ENCODE data around the gene BCAR1. TPM values are rescaled to one million over a fixed set of nuclear protein-coding genes. Genes with fewer than 3 reads are reported as not detected.
A peak's percentile ranks its signal among the peaks of the same experiment; 100 is the strongest.
"Not testable (repeated sequence)": the region's sequence is repeated elsewhere in the genome, so short reads cannot be mapped to it uniquely, and the experiment has no call there.

Gene BCAR1
- total RNA-seq, 1 experiment from 2014 or later: 68.4 TPM

DNA sequence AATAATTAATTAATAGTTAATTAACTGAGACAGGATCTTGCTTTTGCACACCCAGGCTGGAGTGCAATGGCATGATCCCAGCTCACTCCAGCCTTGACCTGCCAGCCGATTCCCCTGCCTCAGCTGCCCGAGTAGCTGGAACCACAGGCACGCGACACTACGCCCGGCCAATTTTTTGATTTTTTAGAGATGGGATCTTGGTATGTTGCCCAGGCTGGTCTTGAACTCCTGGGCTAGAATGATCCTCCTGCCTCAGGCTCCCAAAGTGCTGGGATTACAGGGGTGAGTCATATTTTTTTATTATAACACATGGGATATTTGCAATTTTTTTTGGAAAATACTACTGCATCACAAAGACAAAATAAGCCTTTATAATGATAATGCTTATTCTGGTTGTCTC is 30.4 kb upstream of the BCAR1 start:
- no peak for DNase-seq
- no peak overlapping the region for H3K4me3 ChIP-seq (ENCODE audit: insufficient read depth, low read depth, low read length)
- no peaks in the 10 kb centered on the region for H3K36me3 ChIP-seq (replicated peaks; ENCODE audit: control insufficient read depth, insufficient read depth, low read length)
- H3K27me3 ChIP-seq (ENCODE audit: control insufficient read depth, insufficient read depth, low read length): no peaks in the 10 kb centered on the region

DNA sequence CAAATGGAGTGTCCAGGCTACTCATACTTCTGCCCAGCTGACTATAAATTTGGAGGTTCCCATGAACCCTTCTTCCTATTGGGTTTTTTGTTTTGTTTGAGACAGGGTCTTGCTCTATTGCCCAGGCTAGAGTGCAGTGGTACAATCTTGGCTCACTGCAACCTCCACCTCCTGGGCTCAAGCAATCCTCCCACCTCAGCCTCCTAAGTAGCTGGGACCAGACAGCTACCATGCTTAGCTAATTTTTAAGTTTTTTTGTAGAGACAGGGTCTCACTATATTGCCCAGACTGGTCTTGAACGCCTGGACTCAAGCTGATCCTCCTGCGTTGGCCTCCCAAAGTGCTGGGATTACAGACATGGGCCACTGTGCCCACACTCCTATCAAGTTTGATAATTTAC is 29.6 kb upstream of the BCAR1 start:
- not testable (repeated sequence) for H3K27me3 ChIP-seq (ENCODE audit: control insufficient read depth, insufficient read depth, low read length); H3K4me3 ChIP-seq (ENCODE audit: insufficient read depth, low read depth, low read length); H3K36me3 ChIP-seq (replicated peaks; ENCODE audit: control insufficient read depth, insufficient read depth, low read length); DNase-seq

DNA sequence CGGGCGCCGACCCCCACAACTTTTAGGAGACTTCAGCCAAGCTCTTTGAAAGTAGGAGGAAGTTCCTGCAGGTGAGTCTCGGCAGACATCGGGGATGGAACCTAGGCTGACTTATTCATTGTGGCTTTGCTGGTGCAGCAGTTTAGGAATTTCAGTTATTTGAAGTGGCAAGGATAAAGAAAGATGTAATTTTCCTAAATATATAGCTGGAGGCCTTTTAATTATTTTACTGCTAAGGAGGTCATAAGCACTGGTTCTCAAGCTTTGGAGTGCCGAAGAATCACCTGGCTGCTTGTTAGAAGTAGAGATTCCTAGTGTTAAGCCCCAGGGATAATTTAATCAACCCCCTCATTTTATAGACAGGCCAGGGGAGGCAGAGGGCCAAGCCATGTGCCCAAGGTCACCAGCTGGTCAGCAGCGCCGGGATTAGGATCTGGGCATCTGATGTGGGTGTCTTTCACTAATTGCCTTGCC is 28.9 kb upstream of the BCAR1 start:
- H3K27me3 ChIP-seq (ENCODE audit: control insufficient read depth, insufficient read depth, low read length): no peaks in the 10 kb centered on the region
- no peak for DNase-seq
- H3K36me3 ChIP-seq (replicated peaks; ENCODE audit: control insufficient read depth, insufficient read depth, low read length): no peaks in the 10 kb centered on the region
- no peak overlapping the region for H3K4me3 ChIP-seq (ENCODE audit: insufficient read depth, low read depth, low read length)

DNA sequence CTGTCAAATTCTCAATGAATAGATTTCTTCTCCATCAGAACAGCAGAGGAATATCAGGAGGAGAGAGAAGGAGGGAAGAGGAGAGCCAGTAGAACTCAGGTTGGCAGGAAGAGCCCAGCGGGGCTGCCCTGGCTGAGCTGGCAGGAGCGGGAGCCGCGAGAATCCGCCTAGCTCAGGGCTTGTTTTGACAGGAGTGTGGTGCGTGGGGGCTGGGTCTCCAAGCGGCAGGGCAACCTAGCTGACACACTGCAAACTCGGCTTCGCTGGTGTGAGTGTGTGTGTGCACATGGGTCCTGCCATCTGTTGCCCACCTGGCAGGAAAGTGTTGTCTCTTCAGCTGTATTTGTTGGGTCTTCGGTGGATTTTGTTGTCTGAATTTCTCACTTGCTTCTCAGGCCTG is 27.9 kb upstream of the BCAR1 start:
- H3K4me3 ChIP-seq (ENCODE audit: insufficient read depth, low read depth, low read length): no peak overlapping the region
- peak; percentile 74 for DNase-seq
- no peaks in the 10 kb centered on the region for H3K36me3 ChIP-seq (replicated peaks; ENCODE audit: control insufficient read depth, insufficient read depth, low read length)
- no peaks in the 10 kb centered on the region for H3K27me3 ChIP-seq (ENCODE audit: control insufficient read depth, insufficient read depth, low read length)

DNA sequence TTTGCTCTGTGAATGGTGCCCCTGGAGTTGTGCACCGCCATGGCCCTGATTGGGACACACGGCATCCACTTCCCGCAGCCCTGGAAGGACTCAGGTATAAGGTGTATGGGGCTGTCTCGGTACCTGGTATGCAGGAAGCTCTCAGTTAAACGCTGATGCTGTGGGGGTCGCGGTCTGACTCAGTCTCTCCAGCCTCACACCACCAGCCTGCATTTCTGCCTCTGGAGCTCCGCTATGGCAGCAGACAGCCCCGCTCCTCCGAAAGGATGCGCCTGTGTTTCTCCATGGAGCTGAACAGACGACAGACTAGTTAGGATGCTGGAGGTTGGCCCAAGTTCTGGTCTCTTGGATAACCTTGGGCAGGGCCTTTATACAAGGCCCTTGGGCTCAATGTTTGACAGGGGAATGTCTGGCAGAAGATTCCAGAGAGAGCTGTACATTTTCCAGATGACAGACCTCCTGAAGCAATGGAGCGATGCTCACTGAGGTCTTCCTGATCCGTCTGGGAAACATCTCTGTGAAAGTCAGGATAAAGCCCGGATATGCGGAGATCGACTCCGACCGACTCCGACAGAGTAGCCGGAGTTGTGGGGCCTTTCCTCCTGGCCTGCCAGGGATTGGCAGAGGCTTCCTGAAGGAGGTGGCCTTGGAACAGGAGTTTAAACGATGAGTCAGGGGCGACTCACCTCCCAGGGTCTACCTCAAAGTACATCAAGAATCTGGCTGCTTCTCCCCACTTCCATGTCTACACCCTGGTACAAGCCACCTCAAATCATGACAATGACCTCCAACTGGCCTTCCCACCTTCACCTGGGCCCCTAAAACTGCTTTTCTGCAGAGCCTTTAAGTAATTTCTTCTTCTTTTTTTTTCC is 21.9 kb upstream of the BCAR1 start:
- no peaks in the 10 kb centered on the region for H3K36me3 ChIP-seq (replicated peaks; ENCODE audit: control insufficient read depth, insufficient read depth, low read length)
- no peaks in the 10 kb centered on the region for H3K27me3 ChIP-seq (ENCODE audit: control insufficient read depth, insufficient read depth, low read length)
- DNase-seq: no peak
- no peak overlapping the region for H3K4me3 ChIP-seq (ENCODE audit: insufficient read depth, low read depth, low read length)

DNA sequence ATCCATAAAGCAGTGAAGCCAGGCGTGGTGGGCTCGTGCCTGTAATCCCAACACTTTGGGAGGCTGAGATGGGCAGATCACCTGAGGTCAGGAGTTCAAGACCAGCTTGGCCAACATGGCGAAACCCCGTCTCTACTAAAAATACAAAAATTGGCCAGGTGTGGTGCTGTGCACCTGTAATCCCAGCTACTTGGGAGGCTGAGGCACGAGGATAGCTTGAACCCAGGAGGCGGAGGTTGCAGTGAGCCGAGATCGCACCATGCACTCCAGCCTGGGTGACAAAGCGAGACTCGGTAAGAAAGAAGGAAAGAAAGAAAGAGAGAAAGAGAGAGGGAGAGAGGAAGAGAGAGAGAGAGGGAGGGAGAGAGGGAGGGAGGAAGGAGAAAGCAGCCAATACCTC is 21.2 kb upstream of the BCAR1 start:
- not testable (repeated sequence) for DNase-seq; H3K36me3 ChIP-seq (replicated peaks; ENCODE audit: control insufficient read depth, insufficient read depth, low read length); H3K27me3 ChIP-seq (ENCODE audit: control insufficient read depth, insufficient read depth, low read length); H3K4me3 ChIP-seq (ENCODE audit: insufficient read depth, low read depth, low read length)

DNA sequence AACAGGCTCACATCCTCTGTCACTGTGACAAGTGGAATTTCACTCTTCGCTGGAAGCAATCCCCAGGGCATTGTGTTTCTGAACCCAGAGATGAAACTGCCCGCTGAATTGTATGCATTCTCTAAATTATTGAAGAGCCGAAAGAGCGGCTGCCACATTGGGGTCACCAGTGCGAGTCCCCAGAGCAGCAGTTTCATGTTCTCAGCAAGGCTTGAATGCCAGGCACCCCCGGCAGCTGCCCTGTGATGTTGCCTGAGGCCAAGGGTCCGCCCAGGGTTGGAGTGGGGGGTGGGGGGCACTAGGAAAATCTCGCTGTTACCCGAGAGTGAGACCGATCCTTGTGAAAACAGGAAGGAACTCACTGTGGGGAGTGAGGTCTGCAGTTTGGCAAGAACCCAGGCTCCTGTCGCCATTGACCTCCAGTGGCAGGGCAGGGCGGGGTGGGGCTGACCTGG is 20.7 kb upstream of the BCAR1 start:
- peak; percentile 48 for DNase-seq
- Histone ChIP-seq H3K27me3 (ENCODE audit: control insufficient read depth, insufficient read depth, low read length) (no peaks in the 10 kb centered on the region), H3K4me3 (ENCODE audit: insufficient read depth, low read depth, low read length) (no peak overlapping the region), H3K36me3 (replicated peaks; ENCODE audit: control insufficient read depth, insufficient read depth, low read length) (no peaks in the 10 kb centered on the region)

DNA sequence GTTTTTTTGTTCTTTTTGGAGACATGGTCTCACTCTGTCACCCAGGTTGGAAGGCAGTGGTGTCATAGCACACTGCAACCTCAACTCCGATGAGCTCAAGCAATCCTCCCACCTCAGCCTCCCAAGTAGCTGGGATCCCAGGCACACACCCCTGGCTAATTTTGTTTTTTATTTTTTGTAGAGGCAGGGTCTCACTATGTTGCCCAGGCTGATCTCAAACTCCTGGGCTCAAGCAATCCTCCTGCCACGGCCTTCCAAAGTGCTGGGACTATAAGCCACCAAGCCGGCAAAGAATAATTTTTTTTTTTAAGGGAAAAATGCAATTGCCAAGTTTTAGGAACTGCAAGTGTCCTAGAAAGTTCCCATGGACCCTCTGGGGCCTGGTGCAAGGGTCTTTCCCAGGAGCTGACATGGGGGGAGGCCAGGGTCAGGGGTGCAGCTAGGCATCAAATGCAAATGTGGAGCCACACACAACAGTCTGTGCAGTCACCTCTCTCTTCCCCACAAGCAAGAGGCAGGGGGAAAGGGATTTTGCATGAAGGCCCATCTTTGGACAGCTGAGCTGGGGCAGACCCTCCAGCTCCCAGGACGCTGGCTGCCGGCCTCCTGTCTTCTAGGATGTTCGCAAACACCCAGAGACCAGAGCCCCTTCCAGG is 20.1 kb upstream of the BCAR1 start:
- H3K4me3 ChIP-seq (ENCODE audit: insufficient read depth, low read depth, low read length): no peak overlapping the region
- no peaks in the 10 kb centered on the region for H3K27me3 ChIP-seq (ENCODE audit: control insufficient read depth, insufficient read depth, low read length)
- DNase-seq: no peak
- no peaks in the 10 kb centered on the region for H3K36me3 ChIP-seq (replicated peaks; ENCODE audit: control insufficient read depth, insufficient read depth, low read length)

DNA sequence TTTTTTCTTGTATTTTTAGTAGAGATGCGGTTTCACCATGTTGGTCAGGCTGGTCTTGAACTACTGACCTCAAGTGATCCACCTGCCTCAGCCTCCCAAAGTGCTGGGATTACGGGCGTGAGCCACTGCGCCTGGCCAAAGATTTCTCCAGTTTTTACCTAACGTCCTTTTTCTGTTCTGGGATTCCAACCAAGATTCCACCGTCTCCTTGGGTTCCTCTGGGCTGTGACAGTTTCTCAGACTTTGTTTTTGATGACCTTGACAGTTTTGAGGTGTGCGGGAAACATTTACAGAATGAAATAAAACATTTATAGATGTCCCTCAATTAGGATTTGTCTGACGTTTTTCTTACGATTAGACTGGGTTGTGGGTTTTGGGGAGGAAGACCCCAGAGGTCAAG is 17.9 kb upstream of the BCAR1 start:
- not testable (repeated sequence) for H3K27me3 ChIP-seq (ENCODE audit: control insufficient read depth, insufficient read depth, low read length); DNase-seq; H3K4me3 ChIP-seq (ENCODE audit: insufficient read depth, low read depth, low read length); H3K36me3 ChIP-seq (replicated peaks; ENCODE audit: control insufficient read depth, insufficient read depth, low read length)

DNA sequence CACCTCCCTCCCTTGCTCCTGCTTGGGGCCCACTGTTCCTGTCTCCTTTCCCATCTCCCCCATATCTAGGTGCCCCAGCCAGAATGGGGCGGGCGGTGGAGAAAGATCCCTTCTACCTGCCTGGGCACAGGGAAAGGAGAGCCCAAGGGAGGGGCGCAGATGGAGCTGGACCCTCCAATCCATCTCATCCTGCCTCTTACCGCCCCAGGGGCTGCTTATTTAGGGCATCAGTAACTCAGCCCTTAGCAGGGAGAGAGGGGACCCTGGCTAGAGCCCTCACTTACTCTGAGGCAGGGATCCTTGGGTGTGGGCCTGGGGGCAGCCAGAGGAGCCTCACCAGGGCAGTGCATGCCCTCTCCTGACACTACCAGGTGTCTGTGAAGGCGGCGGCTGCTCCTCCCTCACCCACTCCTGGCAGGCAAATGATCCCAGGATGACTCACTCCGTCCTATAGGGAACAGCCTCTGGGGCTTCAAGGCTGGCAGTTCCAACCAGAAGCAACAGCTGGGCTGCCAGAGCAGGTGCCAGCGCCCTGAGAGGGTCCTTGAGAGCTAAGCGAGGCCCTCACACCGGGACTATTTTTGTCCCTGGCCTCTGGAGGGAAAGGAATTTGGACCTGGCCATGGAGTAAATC is 16.3 kb upstream of the BCAR1 start:
- H3K36me3 ChIP-seq (replicated peaks; ENCODE audit: control insufficient read depth, insufficient read depth, low read length): peaks cover 2% of the 10 kb centered on the region
- H3K4me3 ChIP-seq (ENCODE audit: insufficient read depth, low read depth, low read length): no peak overlapping the region
- no peaks in the 10 kb centered on the region for H3K27me3 ChIP-seq (ENCODE audit: control insufficient read depth, insufficient read depth, low read length)
- DNase-seq: peak; percentile 65

DNA sequence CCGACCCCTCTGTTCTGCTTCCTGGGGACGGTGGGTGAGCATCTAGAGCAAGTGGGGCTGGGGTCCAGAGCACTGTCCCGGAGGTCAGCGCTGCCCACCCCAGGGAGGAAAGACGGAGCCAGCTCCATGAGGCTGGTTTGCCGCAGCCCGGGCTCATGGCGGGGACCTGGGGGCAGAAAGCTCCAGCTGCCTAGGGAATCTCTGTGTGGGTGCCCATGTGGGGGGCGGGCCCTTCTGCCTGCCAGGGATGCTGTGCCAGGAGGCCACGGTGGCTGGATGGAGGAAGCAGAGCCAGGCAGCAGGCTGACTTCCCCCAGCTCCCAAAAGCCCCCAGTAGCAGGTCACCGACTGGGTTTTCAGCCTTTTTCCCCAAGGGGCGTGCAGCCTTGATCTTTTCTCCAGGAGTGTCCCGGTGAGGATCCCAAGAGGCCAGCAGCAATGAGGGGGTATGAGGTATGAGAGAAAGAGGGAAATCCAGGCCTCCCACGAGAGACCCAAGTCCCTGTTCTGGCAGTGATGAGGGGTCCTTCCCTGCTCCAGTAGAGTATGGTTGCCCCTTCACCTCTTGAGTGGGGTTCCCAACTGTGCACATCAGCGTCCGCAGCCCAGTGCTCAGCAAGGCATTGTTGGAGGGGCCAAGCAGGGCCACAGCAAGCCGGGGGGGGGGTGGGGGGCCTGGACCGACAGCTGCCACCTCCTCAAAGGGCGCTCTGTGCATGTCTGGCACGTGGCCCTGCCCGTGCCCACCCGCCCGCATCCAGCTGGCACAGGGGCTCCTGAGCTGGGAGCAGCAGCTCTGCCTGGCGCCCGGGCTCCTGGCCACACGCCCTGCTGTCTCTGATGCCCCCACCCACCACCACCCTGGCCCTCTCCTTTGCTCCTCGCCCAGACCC is 15.6 kb upstream of the BCAR1 start:
- peak; percentile 60 for DNase-seq
- Histone ChIP-seq H3K36me3 (replicated peaks; ENCODE audit: control insufficient read depth, insufficient read depth, low read length) (peaks cover 2% of the 10 kb centered on the region), H3K4me3 (ENCODE audit: insufficient read depth, low read depth, low read length) (no peak overlapping the region), H3K27me3 (ENCODE audit: control insufficient read depth, insufficient read depth, low read length) (no peaks in the 10 kb centered on the region)

DNA sequence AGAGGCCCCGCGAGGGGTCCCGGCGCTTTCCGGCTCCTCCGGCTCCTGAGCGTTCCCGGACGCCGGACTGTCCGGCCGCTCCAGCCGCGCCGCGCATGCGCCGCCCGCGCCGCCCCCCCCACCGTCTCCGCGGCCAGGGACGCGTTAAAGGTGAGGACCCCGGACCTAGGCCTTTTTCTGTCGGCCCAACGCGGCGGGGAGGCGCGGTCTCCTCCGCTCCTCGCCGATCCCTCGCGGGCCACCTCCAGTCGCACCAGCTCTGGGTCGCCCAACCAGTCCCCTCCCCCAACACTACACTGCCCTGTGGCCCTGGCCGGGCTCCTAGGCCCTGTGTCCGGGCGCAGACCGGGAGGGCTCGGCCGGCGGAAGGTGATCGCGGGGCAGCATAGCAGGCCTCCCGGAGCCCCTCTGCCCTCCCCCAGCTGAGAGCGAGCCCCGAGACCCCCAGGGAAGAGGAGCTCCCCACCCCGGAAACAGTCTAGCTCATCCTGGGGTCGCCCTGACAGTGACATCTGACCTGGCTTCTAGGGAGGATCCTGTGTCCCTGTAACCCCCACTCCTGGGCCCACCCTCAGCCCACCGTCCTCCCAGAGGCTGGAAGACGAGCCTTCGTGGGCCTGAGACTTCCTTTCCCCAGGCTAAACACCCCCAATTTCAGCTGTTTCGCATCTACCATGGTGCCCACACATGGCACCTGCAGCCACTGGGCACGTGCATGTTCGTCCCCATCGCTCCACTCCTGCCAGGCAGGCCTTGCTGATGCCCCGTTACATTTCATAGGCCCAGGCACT is 14.7 kb upstream of the BCAR1 start:
- H3K4me3 ChIP-seq (ENCODE audit: insufficient read depth, low read depth, low read length): peak overlapping the region; percentile 92
- DNase-seq: peak; percentile 100
- no peaks in the 10 kb centered on the region for H3K27me3 ChIP-seq (ENCODE audit: control insufficient read depth, insufficient read depth, low read length)
- H3K36me3 ChIP-seq (replicated peaks; ENCODE audit: control insufficient read depth, insufficient read depth, low read length): peaks cover 2% of the 10 kb centered on the region

DNA sequence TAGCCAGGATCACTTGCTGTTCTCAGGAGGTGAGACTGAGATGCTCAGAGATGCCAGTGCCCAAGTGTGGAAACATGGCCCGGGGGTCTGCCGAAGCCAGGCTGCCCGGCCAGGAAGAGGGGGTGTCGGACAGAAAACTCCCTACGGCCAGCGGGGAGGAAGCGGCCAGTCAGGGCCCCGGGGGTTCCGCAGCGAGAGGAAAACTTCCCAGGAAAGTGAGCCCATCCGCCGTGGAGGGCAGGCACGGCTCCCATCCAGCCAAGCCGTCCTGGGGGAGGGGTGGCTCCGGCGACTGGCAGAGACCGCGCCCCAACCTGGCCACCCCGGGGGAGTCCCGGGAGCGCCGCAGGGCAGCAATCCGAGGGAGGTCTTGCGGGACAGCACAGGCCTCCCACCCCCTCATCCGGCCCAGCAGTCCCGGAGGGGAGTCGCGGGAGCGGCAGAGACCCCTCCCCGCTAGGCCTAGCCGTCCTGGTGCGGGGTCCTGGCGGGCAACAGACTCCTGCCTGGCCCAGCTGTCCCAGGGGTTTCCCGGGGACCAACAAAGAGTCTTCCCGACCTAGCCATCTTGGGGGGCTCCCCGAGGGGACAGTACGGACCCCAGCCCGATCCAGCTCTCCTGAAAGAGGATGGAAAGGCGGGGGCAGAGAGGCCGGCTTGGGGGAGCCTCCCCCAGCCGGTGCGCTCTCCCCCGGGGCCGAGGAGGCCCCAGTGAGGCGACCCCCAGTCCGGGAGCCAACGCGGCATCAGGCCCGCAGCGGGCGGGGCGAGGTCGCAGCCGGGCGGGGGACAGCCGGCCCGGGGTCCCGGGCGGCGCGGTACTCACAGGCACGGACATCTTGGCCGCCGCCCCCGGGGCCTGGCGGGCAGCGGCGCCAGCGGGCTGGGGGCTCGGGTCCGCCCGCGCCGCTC is 13.8 kb upstream of the BCAR1 start:
- Histone ChIP-seq H3K36me3 (replicated peaks; ENCODE audit: control insufficient read depth, insufficient read depth, low read length) (peaks cover 2% of the 10 kb centered on the region), H3K4me3 (ENCODE audit: insufficient read depth, low read depth, low read length) (peak overlapping the region; percentile 92), H3K27me3 (ENCODE audit: control insufficient read depth, insufficient read depth, low read length) (no peaks in the 10 kb centered on the region)
- peak; percentile 85 for DNase-seq
